Liver (tissue), 3 donors: ENCODE data around the gene COQ7.

Experiments
- EGR1 ChIP-seq, 2 donors: IDR thresholded peaks; 2 replicates each; pipeline ENCODE4 v1.6.1; 2016 to 2018; ENCODE audit warnings: antibody characterized with exemption in 2 of 2, low read depth in 2 of 2
- FOXA1 ChIP-seq: IDR thresholded peaks from 2 replicates; pipeline ENCODE4 v1.6.1; 2016; ENCODE audit warnings: antibody characterized with exemption
- GABPA ChIP-seq, 2 donors: IDR thresholded peaks in 1 of 2; conservative IDR thresholded peaks in 1 of 2; 2 replicates each; pipeline ENCODE4 v1.6.1; 2016; ENCODE audit warnings: antibody characterized with exemption in 2 of 2, mild to moderate bottlenecking in 1 of 2, moderate library complexity in 1 of 2
- JUND ChIP-seq, 2 donors: IDR thresholded peaks; 2 replicates each; pipeline ENCODE4 v1.6.1; 2016; ENCODE audit warnings: antibody characterized with exemption in 2 of 2
- RAD21 ChIP-seq, 2 donors: IDR thresholded peaks; 2 replicates each; pipeline ENCODE4 v1.6.1; 2016; ENCODE audit warnings: antibody characterized with exemption in 2 of 2, mild to moderate bottlenecking in 2 of 2
- RXRA ChIP-seq, 2 donors: IDR thresholded peaks; 2 replicates each; pipeline ENCODE4 v1.6.1; 2017 to 2018; ENCODE audit warnings: antibody characterized with exemption in 2 of 2, mild to moderate bottlenecking in 1 of 2
- SP1 ChIP-seq: IDR thresholded peaks from 2 replicates; pipeline ENCODE4 v1.6.1; 2018; ENCODE audit warnings: antibody characterized with exemption, mild to moderate bottlenecking
- TAF1 ChIP-seq: conservative IDR thresholded peaks from 2 replicates; pipeline ENCODE4 v1.6.1; 2016; ENCODE audit warnings: antibody characterized with exemption, mild to moderate bottlenecking
- YY1 ChIP-seq: IDR thresholded peaks from 2 replicates; pipeline ENCODE4 v1.6.1; 2016; ENCODE audit warnings: antibody characterized with exemption, mild to moderate bottlenecking
- TF ChIP-seq, protein P1 (sequence below): fragments of 150-350 bp; IDR thresholded peaks from 2 replicates; pipeline ENCODE4 v1.5.1; 2017; ENCODE audit warnings: improper control_type of control experiment, low read depth, low read length; ENCODE audit not compliant: missing input control
- TF ChIP-seq, protein P2 (sequence below): IDR thresholded peaks from 2 replicates; pipeline ENCODE4 v1.6.1; 2016; ENCODE audit warnings: antibody characterized with exemption, mild to moderate bottlenecking
- TF ChIP-seq, protein P3 (sequence below): IDR thresholded peaks from 2 replicates; pipeline ENCODE4 v1.6.1; 2016; ENCODE audit warnings: antibody characterized with exemption
- TF ChIP-seq, protein P4 (sequence below): IDR thresholded peaks from 2 replicates; pipeline ENCODE4 v1.6.1; 2016; ENCODE audit warnings: antibody characterized with exemption
- TF ChIP-seq, protein P5 (sequence below): IDR thresholded peaks from 2 replicates; pipeline ENCODE4 v1.6.1; 2016; ENCODE audit warnings: antibody characterized with exemption
- donor health status: healthy.
- donor health status: healthy.

DNA sequence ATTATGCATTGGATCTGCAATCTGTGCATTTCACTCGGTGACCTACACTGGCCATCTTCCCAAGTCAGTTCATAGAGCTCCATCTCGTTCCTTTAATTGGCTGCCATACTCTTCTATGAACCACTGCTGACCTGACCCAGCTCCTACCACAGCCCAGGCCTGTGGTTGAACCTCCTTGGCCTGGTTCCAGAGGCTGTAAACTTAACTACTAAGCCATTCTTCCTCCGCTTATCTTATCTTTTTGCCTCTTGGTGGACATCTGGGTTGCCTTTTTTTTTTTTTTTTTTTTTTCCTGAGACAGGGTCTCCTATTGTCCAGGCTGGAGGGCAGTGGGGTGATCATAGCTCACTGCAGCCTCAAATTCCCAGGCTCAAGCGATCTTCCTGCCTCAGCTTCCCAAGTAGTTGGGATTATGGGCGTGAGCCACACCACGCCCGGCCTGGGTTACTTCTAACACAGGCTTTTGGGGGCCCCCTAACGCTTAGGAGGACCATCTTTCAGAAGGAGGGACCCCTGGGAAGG is 18.3 kb downstream of the COQ7 start:
- no peak for TF ChIP-seq JUND (IDR thresholded peaks at IDR 0.05)
- no peak for TF ChIP-seq YY1
- TF ChIP-seq, protein P1, sequence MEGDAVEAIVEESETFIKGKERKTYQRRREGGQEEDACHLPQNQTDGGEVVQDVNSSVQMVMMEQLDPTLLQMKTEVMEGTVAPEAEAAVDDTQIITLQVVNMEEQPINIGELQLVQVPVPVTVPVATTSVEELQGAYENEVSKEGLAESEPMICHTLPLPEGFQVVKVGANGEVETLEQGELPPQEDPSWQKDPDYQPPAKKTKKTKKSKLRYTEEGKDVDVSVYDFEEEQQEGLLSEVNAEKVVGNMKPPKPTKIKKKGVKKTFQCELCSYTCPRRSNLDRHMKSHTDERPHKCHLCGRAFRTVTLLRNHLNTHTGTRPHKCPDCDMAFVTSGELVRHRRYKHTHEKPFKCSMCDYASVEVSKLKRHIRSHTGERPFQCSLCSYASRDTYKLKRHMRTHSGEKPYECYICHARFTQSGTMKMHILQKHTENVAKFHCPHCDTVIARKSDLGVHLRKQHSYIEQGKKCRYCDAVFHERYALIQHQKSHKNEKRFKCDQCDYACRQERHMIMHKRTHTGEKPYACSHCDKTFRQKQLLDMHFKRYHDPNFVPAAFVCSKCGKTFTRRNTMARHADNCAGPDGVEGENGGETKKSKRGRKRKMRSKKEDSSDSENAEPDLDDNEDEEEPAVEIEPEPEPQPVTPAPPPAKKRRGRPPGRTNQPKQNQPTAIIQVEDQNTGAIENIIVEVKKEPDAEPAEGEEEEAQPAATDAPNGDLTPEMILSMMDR: no peak
- no peak for TF ChIP-seq FOXA1
- TF ChIP-seq, protein P2, sequence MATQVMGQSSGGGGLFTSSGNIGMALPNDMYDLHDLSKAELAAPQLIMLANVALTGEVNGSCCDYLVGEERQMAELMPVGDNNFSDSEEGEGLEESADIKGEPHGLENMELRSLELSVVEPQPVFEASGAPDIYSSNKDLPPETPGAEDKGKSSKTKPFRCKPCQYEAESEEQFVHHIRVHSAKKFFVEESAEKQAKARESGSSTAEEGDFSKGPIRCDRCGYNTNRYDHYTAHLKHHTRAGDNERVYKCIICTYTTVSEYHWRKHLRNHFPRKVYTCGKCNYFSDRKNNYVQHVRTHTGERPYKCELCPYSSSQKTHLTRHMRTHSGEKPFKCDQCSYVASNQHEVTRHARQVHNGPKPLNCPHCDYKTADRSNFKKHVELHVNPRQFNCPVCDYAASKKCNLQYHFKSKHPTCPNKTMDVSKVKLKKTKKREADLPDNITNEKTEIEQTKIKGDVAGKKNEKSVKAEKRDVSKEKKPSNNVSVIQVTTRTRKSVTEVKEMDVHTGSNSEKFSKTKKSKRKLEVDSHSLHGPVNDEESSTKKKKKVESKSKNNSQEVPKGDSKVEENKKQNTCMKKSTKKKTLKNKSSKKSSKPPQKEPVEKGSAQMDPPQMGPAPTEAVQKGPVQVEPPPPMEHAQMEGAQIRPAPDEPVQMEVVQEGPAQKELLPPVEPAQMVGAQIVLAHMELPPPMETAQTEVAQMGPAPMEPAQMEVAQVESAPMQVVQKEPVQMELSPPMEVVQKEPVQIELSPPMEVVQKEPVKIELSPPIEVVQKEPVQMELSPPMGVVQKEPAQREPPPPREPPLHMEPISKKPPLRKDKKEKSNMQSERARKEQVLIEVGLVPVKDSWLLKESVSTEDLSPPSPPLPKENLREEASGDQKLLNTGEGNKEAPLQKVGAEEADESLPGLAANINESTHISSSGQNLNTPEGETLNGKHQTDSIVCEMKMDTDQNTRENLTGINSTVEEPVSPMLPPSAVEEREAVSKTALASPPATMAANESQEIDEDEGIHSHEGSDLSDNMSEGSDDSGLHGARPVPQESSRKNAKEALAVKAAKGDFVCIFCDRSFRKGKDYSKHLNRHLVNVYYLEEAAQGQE: no peak
- TF ChIP-seq TAF1: no peak
- TF ChIP-seq, protein P3, sequence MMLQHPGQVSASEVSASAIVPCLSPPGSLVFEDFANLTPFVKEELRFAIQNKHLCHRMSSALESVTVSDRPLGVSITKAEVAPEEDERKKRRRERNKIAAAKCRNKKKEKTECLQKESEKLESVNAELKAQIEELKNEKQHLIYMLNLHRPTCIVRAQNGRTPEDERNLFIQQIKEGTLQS: no peak
- TF ChIP-seq GABPA (IDR thresholded peaks at IDR 0.05 in 1 of 2, conservative IDR thresholded peaks at IDR 0.05 in 1 of 2): no peak
- TF ChIP-seq, protein P4, sequence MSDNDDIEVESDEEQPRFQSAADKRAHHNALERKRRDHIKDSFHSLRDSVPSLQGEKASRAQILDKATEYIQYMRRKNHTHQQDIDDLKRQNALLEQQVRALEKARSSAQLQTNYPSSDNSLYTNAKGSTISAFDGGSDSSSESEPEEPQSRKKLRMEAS: no peak
- TF ChIP-seq, protein P5, sequence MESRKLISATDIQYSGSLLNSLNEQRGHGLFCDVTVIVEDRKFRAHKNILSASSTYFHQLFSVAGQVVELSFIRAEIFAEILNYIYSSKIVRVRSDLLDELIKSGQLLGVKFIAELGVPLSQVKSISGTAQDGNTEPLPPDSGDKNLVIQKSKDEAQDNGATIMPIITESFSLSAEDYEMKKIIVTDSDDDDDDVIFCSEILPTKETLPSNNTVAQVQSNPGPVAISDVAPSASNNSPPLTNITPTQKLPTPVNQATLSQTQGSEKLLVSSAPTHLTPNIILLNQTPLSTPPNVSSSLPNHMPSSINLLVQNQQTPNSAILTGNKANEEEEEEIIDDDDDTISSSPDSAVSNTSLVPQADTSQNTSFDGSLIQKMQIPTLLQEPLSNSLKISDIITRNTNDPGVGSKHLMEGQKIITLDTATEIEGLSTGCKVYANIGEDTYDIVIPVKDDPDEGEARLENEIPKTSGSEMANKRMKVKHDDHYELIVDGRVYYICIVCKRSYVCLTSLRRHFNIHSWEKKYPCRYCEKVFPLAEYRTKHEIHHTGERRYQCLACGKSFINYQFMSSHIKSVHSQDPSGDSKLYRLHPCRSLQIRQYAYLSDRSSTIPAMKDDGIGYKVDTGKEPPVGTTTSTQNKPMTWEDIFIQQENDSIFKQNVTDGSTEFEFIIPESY: no peak
- TF ChIP-seq SP1: no peak
- TF ChIP-seq RAD21 (IDR thresholded peaks at IDR 0.05): peak in 1 of 2 donors; percentile 10
- TF ChIP-seq RXRA (IDR thresholded peaks at IDR 0.05): no peak
- TF ChIP-seq EGR1 (IDR thresholded peaks at IDR 0.05; ENCODE audit: low read depth in 2 of 2): no peak
